ENCODE data around the gene PITX1.

Gene PITX1

DNA sequence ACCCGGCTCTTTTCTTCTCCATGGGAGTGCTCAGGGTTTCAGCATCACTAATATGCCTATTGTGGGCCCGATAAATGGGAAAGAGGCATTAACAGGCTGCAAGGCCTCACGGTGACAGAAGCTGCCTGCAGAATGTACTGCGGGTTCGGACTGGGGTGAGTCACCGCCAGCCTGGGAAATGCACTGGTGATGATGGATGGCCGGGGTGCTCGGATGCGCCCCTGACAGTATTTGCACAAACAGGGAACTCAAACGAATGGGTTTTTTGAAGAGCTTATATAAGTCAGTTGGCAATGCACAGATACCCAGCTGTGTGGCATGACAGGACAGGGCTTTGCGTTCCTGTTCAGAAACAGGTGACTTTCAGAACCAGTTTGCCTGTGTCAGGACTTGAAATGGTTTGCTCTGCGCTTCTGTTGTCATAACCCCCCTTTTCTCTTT lies 42.0 kb upstream of the PITX1 start:
- Histone ChIP-seq H3K27ac (no peak overlapping the region), H3K4me3 (ENCODE audit: low read depth, low read length) (no peak overlapping the region), H3K27me3 (replicated peaks) (no peaks in the 10 kb centered on the region), H3K36me3 (replicated peaks) (no peaks in the 10 kb centered on the region)
- in situ Hi-C loops (cut with HindIII; ENCODE audit: low pct_ligation_motif_present, low sequenced_read_pairs): no loop called here
- DNase-seq: peak; percentile 4
- TF ChIP-seq, protein P1, sequence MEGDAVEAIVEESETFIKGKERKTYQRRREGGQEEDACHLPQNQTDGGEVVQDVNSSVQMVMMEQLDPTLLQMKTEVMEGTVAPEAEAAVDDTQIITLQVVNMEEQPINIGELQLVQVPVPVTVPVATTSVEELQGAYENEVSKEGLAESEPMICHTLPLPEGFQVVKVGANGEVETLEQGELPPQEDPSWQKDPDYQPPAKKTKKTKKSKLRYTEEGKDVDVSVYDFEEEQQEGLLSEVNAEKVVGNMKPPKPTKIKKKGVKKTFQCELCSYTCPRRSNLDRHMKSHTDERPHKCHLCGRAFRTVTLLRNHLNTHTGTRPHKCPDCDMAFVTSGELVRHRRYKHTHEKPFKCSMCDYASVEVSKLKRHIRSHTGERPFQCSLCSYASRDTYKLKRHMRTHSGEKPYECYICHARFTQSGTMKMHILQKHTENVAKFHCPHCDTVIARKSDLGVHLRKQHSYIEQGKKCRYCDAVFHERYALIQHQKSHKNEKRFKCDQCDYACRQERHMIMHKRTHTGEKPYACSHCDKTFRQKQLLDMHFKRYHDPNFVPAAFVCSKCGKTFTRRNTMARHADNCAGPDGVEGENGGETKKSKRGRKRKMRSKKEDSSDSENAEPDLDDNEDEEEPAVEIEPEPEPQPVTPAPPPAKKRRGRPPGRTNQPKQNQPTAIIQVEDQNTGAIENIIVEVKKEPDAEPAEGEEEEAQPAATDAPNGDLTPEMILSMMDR (IDR thresholded peaks at IDR 0.05; ENCODE audit: low read depth, low read length, missing control alignments): no peak

DNA sequence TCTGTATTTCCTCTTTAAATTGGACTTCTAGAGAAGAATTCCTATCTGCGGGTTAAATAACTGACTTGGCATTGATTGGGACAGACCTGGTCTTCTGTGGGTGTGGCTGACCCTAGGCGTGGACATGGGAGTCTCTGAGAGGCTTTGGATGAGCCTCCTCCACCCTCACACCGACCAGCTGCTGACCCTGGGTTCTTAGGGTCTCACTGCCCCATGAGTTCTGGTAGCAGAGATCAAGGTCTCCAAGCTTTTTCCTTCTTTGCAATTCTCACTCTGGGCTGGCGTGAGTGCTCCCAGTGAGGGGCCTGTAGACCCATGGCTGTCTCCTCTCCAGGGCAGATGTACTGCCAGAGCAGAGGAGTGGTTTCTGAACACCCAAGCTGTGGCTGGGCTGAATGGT lies 41.6 kb upstream of the PITX1 start:
- DNase-seq: no peak
- Histone ChIP-seq H3K27ac (no peak overlapping the region), H3K27me3 (replicated peaks) (no peaks in the 10 kb centered on the region)

DNA sequence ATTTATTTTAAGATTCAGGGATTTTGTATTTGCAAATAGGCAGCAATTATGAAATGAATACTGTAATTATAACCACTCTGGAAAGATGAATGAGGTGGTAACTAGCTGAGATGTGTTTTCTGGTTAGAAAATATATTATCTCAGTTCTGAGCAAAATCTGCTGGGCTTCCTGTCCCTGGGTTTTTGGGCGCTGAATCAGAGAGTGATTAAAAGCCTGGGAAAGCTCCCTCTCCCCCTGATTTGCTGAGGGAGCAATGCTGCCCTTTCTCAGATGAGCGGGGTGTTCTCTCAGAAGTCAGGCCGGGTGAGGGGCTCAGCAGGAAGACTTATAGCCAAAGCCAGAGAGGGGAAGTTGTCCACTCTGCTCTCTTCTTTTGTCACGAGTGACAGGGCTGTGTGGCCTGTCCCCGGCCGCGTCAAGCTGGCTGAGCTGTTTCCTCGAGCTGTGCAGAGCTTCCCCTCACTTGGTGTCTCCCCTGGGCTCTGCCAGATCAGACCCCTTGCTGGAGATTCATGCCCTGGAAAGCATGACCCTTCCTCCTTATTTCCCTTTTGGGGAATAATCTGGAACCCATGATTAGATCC lies 39.8 kb upstream of the PITX1 start:
- in situ Hi-C loops (cut with HindIII; ENCODE audit: low pct_ligation_motif_present, low sequenced_read_pairs): no loop called here
- H3K27me3 ChIP-seq (replicated peaks): no peaks in the 10 kb centered on the region
- no peaks in the 10 kb centered on the region for H3K36me3 ChIP-seq (replicated peaks)
- no peak overlapping the region for H3K4me3 ChIP-seq (ENCODE audit: low read depth, low read length)
- TF ChIP-seq, protein P1 (IDR thresholded peaks at IDR 0.05; ENCODE audit: low read depth, low read length, missing control alignments): no peak
- DNase-seq: peak; percentile 11
- no peak overlapping the region for H3K27ac ChIP-seq

More for the DNA sequence above, 41.6 kb upstream of the PITX1 start:
- TF ChIP-seq, protein P1 (IDR thresholded peaks at IDR 0.05; ENCODE audit: low read depth, low read length, missing control alignments): no peak
- in situ Hi-C loops (cut with HindIII; ENCODE audit: low pct_ligation_motif_present, low sequenced_read_pairs): no loop called here
- Histone ChIP-seq H3K36me3 (replicated peaks) (no peaks in the 10 kb centered on the region), H3K4me3 (ENCODE audit: low read depth, low read length) (no peak overlapping the region)

DNA sequence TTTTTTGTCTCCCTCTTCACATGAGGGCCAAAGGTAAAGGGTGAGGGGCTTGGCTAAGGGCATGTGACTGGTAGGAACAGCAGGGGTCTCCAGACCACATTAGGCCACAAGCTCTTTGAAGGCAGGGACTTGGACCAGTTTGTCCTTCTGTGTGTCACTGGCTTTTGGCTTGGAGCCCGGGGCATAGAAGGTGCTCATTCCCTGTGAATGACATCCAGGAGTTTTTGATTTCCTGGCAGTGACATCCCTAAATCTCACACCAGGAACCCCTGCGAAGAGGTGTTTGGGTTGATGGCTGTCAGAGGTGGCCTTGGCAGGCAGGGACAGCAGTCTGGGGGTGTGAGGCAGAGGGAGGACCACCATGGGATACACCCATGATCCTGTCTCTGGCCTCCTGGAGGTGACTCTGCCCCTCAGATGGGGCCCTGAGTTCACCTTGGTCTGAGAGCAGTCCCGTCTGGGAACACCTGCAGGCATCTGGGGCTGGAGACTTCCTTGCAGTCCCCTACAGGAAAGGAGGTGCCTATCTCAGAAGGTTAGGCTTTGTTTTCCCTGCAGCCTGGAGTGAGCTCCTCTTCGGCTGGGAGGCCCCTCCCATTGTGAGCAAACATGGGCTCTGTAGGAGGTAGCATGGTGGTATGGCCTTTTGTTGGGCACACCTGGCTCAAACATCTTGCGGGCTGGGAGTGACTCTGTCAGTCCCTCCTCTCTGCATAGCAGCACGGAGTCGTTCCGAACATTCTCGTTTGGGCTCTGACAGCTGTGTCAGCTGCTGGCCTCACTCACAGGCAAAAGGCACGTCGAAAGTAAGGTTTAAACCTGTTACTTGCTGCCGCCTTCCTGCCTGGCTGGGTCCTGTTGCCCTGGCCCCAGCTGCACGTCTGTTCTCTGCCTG lies 38.6 kb upstream of the PITX1 start:
- no peak overlapping the region for H3K4me3 ChIP-seq (ENCODE audit: low read depth, low read length)
- H3K27ac ChIP-seq: no peak overlapping the region
- no peaks in the 10 kb centered on the region for H3K27me3 ChIP-seq (replicated peaks)
- DNase-seq: no peak
- TF ChIP-seq, protein P1 (IDR thresholded peaks at IDR 0.05; ENCODE audit: low read depth, low read length, missing control alignments): no peak
- in situ Hi-C loops (cut with HindIII; ENCODE audit: low pct_ligation_motif_present, low sequenced_read_pairs): no loop called here
- H3K36me3 ChIP-seq (replicated peaks): no peaks in the 10 kb centered on the region

DNA sequence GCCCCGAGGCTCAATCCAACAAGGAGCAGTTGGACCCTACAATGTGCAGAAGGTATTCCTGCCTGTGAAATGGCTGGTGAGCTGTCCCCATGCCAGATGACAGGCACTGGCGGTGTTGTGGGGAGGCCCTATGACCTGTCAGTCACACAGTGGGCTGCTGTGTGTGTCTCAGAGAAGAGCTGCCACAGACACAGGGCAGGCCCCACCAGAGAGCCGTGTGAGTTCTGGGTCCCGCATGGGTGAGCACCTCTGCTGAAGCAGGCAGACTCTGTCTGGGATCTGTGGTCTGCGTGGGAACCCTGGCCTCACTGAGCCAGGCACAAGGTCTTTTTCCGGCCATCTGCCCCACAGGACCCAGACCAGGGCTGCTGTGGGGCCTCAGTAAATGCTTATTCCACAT lies 37.3 kb upstream of the PITX1 start:
- H3K27ac ChIP-seq: no peak overlapping the region
- H3K4me3 ChIP-seq (ENCODE audit: low read depth, low read length): no peak overlapping the region
- in situ Hi-C loops (cut with HindIII; ENCODE audit: low pct_ligation_motif_present, low sequenced_read_pairs): no loop called here
- DNase-seq: no peak
- H3K36me3 ChIP-seq (replicated peaks): no peaks in the 10 kb centered on the region
- no peaks in the 10 kb centered on the region for H3K27me3 ChIP-seq (replicated peaks)
- TF ChIP-seq, protein P1 (IDR thresholded peaks at IDR 0.05; ENCODE audit: low read depth, low read length, missing control alignments): no peak

Measured in brain microvascular endothelial cell (primary cell).